BJ (cell line): ENCODE measurements around the gene AADACL4. TPM values are rescaled to one million over a fixed set of nuclear protein-coding genes. Genes with fewer than 3 reads are reported as not detected.

Source experiments
- CTCF ChIA-PET: fragments of 350-600 bp; formaldehyde crosslinking; extraction: SDS; loops from one replicate; lab custom pipeline; 2021; ENCODE audit warnings: antibody characterized with exemption, inconsistent platforms; lab: Yijun Ruan, JAX
- POLR2A ChIA-PET: fragments of 300-600 bp; sonication (Branson Sonifier 250); formaldehyde crosslinking; extraction: SDS; loops from one replicate; lab custom pipeline; 2021; ENCODE audit warnings: antibody characterized with exemption; lab: Charles Lee
- DNase-seq: peaks from one replicate; pipeline ENCODE4 v3.0.0-alpha.2; 2011; ENCODE audit warnings: low read depth
- H3K27me3 ChIP-seq: 2 replicates; pipeline ENCODE4 v1.6.0; 2011; ENCODE audit warnings: low read length; ENCODE audit not compliant: control insufficient read depth, insufficient read depth
- H3K36me3 ChIP-seq: 2 replicates; pipeline ENCODE4 v1.5.1; 2011; ENCODE audit warnings: low read length; ENCODE audit not compliant: control insufficient read depth, insufficient read depth
- H3K4me3 ChIP-seq: 2 replicates; pipeline ENCODE4 v1.5.1; 2011; ENCODE audit warnings: low read depth, mild to moderate bottlenecking, control low read depth, low read length
- polyA minus RNA-seq: library from RNA; depleted of rRNA, polyadenylated mRNA; stranded (reverse); fragments of >200 nt; gene quantifications from 2 replicates; pipeline ENCODE4 v1.2.3, GENCODE V29; 2011; rRNA and poly(A)+ RNA removed
- polyA plus RNA-seq: library from polyadenylated mRNA; depleted of rRNA; stranded (reverse); fragments of >200 nt; gene quantifications from 2 replicates; pipeline ENCODE4 v1.2.3, GENCODE V29; 2011; rRNA removed
- TF ChIP-seq, protein P1 (sequence below): IDR thresholded peaks from 2 replicates; pipeline ENCODE4 v1.5.1; 2011; ENCODE audit warnings: low read depth, mild to moderate bottlenecking, control low read depth, inconsistent platforms, low read length, moderate library complexity; ENCODE audit not compliant: insufficient read depth

Gene AADACL4
- 0.20 and 0.21 TPM in 2 replicates for polyA plus RNA-seq
- polyA minus RNA-seq, result not detected in 2 replicates

DNA sequence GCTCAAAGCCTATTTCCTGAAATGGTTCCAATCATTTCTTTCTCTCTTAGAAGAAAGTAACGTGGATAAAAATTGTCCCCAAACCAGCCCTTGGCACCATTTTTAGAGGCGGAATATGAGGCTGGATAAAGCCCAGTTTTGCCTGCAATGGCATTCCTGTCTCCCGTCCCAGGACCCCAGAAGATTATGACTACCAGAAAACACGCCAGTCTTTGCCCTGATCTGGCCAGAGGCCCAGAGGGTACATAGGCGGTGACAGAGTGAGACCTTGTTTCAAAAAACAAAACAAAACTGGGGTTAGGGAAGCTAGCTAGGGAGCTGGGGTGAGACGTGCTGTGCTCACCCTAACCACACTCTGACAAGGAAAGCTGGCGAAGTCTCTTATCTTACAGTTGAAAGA lies at the start of gene AADACL4:
AADACL4 (plus strand) TSS at position 301 of the 400 bp plus-strand sequence. CDS start 462 bp downstream, outside the sequence.
- ChIA-PET CTCF (interaction anchor here (0.8 kb wide), 1 partner anchor 24 kb away, joined by 3 read pairs; no protein-coding TSS in a partner anchor), POLR2A (no interaction called here)
- Histone ChIP-seq H3K4me3 (no peak within 1 kb of the TSS), H3K36me3 (no peaks in the 10 kb centered on the region), H3K27me3 (0 out of 2 replicates have a peak, but pooled peaks cover 1% of the 10 kb centered on the region)
- DNase-seq, result no peak
- TF ChIP-seq, protein P1, sequence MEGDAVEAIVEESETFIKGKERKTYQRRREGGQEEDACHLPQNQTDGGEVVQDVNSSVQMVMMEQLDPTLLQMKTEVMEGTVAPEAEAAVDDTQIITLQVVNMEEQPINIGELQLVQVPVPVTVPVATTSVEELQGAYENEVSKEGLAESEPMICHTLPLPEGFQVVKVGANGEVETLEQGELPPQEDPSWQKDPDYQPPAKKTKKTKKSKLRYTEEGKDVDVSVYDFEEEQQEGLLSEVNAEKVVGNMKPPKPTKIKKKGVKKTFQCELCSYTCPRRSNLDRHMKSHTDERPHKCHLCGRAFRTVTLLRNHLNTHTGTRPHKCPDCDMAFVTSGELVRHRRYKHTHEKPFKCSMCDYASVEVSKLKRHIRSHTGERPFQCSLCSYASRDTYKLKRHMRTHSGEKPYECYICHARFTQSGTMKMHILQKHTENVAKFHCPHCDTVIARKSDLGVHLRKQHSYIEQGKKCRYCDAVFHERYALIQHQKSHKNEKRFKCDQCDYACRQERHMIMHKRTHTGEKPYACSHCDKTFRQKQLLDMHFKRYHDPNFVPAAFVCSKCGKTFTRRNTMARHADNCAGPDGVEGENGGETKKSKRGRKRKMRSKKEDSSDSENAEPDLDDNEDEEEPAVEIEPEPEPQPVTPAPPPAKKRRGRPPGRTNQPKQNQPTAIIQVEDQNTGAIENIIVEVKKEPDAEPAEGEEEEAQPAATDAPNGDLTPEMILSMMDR, result no peak

DNA sequence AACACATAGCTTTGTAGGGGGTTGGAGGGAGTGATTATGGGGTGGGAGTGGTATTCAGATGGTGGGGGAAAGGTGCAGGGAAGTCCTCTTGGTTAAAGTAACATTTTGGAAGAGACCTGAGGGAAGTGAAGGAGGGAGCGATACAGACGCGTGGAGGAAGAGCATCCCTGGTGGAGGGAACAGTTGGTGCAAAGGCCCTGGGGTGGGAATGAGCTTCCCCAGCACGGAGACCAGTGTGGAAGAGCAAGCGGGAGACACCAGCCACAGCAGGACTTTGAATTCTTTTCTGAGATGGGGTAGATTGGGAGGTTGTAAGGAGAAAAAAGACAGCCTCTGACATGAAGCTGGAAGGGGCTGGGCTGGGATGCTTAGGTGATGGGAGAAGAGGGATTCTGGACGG lies 49.4 kb upstream of the AADACL4 start:
- Histone ChIP-seq H3K27me3 (no peaks in the 10 kb centered on the region), H3K4me3 (no peak overlapping the region), H3K36me3 (peaks cover 27% of the 10 kb centered on the region)
- CTCF ChIA-PET, result interaction anchor here (0.6 to 0.8 kb wide), 4 partner anchors 25 to 65 kb away, joined by 3 read pairs; no protein-coding TSS in a partner anchor
- POLR2A ChIA-PET, result interaction anchor here (0.7 kb wide), 1 partner anchor 44 kb away, joined by 4 read pairs; no protein-coding TSS in a partner anchor
- TF ChIP-seq, protein P1, result no peak
- no peak for DNase-seq

DNA sequence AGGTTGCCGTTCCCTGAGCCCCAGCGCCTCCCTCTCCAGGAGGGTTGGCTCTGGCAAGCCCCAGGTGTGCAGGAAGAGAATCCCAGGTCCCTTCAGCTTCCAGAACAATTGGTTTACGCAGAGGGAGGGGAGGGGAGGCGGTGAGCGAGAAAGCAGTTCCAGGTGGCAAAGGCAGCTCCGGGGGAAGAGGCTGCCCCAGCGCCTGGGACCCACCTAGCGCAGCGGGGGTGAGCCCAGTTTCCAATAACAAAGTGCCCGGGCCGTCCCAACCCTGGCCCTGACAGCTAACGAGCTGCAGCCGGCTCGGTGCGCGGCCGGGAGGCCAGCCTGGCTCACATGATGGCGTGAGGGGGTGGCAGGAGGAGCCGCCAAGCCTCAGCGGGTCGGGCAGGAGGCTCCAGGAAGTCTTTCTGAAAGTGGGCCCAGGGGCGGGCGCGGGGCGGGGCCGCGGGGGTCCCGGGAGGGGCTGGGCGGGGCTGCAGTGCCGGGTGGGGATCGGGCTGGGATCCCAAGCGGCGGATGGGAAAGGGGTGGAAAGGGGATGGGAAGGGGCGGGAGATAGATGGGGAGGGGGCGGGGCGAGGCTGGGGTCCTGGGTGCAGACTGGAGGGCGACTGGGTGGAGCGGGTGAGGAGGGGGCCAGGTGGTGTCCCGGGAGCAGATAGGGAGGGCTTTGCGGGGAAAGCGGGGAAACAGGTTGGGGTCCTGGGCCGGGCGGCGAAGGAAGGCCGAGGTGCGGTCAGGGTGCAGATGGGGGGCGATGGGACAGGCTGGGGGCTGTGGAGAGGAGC lies 48.7 kb upstream of the AADACL4 start:
- TF ChIP-seq, protein P1, result no peak
- ChIA-PET CTCF (interaction anchor here (0.6 to 1.9 kb wide), 5 partner anchors 24 to 64 kb away, joined by 3 to 8 read pairs (median 3); no protein-coding TSS in a partner anchor), POLR2A (interaction anchor here (0.7 to 2.0 kb wide), 5 partner anchors 23 to 65 kb away, joined by 4 to 14 read pairs (median 4); partner anchors contain the start of gene DHRS3)
- Histone ChIP-seq H3K36me3 (peaks cover 29% of the 10 kb centered on the region), H3K4me3 (peak overlapping the region; percentile 27), H3K27me3 (no peaks in the 10 kb centered on the region)
- no peak for DNase-seq

DNA sequence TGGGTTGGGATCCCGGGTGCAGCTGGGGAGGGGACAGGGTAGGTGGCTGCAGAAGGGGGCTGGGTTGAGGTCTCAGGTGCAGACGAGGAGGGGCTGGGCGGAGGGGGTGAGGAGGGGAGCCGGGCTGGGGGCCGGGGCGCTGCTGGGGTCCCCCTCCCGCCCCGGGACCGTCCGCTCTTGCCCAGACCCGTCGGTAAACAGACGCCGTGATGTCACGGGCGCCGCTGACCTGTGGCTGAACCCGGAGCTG lies 48.2 kb upstream of the AADACL4 start:
- Histone ChIP-seq H3K4me3 (peak overlapping the region; percentile 27), H3K36me3 (peaks cover 29% of the 10 kb centered on the region), H3K27me3 (no peaks in the 10 kb centered on the region)
- no peak for DNase-seq
- POLR2A ChIA-PET, result interaction anchor here (0.6 to 2.0 kb wide), 7 partner anchors 20 to 328 kb away, joined by 3 to 14 read pairs (median 5); partner anchors contain the start of gene DHRS3
- TF ChIP-seq, protein P1, result no peak
- CTCF ChIA-PET, result interaction anchor here (0.9 to 1.9 kb wide), 3 partner anchors 23 to 252 kb away, joined by 3 to 8 read pairs (median 3); no protein-coding TSS in a partner anchor
